ENCODE measurements around the gene IDNK. TPM values are rescaled to one million over a fixed set of nuclear protein-coding genes. Genes with fewer than 3 reads are reported as not detected.

The IDNK gene
- 10 to 100 TPM in 2 of 4 donors, 1 to 10 TPM in 2; 7.4 to 17.2 (median 9.4) TPM for total RNA-seq

DNA sequence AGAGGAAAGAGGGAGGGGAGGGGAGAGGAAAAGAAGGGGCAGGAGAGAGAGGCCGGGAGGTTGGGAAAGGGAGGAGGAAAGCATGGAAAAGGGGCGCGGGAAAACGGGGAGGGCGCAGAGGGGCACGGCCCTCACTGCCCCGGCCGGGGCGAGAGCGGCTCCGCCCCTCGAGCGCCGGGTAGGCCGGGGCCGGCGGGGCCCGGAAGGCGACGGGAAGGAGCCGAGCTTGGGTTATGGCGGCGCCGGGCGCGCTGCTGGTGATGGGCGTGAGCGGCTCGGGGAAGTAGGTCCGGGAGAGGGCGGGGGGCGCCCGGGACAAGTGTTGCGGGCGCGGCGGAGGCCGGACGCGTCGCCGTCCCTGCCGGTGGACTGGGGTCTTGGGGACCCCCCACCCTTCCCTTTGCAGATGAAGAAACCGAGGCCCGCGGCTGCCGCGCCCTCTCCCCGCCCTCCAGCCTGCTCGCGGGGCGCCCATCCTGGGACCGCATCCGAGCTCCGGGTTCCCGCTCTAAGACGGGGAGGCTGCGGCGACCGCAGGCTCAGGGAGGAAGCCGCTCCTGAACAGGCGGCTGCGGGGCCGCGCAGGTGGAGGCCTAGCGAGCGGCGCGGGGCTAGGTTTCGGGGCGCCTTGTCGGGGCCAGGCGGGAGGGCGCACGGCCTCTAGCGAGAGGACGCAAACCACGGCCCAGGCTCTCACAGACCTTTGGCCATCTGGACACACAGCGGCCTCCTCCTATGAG lies at the start of gene IDNK:
Gene IDNK (plus strand): TSS at position 205 of the 740 bp plus-strand sequence. CDS start 29 bp downstream, at position 234.
- peak in 1 of 2 donors; percentile 53 for TF ChIP-seq POLR2A (IDR thresholded peaks at IDR 0.05)
- TF ChIP-seq, protein P1, sequence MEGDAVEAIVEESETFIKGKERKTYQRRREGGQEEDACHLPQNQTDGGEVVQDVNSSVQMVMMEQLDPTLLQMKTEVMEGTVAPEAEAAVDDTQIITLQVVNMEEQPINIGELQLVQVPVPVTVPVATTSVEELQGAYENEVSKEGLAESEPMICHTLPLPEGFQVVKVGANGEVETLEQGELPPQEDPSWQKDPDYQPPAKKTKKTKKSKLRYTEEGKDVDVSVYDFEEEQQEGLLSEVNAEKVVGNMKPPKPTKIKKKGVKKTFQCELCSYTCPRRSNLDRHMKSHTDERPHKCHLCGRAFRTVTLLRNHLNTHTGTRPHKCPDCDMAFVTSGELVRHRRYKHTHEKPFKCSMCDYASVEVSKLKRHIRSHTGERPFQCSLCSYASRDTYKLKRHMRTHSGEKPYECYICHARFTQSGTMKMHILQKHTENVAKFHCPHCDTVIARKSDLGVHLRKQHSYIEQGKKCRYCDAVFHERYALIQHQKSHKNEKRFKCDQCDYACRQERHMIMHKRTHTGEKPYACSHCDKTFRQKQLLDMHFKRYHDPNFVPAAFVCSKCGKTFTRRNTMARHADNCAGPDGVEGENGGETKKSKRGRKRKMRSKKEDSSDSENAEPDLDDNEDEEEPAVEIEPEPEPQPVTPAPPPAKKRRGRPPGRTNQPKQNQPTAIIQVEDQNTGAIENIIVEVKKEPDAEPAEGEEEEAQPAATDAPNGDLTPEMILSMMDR (IDR thresholded peaks at IDR 0.05), result no peak
- H3K9me3 ChIP-seq, result no peaks in the 10 kb centered on the region
- peaks cover 7% of the 10 kb centered on the region in 2 donors for H3K4me1 ChIP-seq
- no peaks in the 10 kb centered on the region for H3K36me3 ChIP-seq
- H3K4me3 ChIP-seq (replicated peaks in 1 of 3), result peak within 1 kb of the TSS; percentile 22 to 67 (median 62)
- intact Hi-C loops (cut with DNase I), result loop anchor here (5.0 to 10.0 kb wide), 2 partner anchors 82 to 289 kb away; partner anchors contain the start of gene UBQLN1
- peak; percentile 31 to 53 for DNase-seq
- no peaks in the 10 kb centered on the region for H3K27me3 ChIP-seq
- 0 to 1% methylated on average over 28 to 42 of the region's 79 CpGs for WGBS, 2 donors
- peak within 1 kb of the TSS; percentile 69 to 88 (median 86) for H3K27ac ChIP-seq

DNA sequence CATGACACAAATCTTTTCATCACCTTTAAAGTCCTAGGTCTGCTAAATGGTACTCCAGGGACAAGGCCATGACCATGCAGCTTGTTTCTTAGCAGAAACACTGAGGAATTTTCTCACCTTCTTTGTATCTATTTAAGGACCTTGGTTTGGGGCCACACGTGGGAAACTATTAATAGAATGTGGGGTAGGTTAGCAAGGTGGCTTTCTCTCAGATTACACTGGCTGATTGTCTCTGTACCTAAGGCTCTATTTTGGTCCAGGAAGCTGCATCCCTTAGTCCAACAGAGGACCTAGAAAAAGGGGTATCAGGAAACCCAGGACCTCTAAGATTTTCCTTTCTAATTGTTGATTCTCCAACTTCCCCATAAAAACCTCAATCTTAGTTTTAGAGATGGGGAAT lies 48.5 kb upstream of the IDNK start:
- Histone ChIP-seq H3K4me3 (replicated peaks in 1 of 3) (no peak overlapping the region), H3K4me1 (no peaks in the 10 kb centered on the region), H3K27me3 (no peaks in the 10 kb centered on the region), H3K27ac (no peak overlapping the region), H3K9me3 (no peaks in the 10 kb centered on the region), H3K36me3 (no peaks in the 10 kb centered on the region)
- no peak for DNase-seq
- 77 to 89% methylated on average over 1 of the region's 1 CpG for WGBS, 2 donors
- TF ChIP-seq POLR2A (IDR thresholded peaks at IDR 0.05), result no peak
- TF ChIP-seq, protein P1 (IDR thresholded peaks at IDR 0.05), result no peak
- intact Hi-C loops (cut with DNase I), result no loop called here

DNA sequence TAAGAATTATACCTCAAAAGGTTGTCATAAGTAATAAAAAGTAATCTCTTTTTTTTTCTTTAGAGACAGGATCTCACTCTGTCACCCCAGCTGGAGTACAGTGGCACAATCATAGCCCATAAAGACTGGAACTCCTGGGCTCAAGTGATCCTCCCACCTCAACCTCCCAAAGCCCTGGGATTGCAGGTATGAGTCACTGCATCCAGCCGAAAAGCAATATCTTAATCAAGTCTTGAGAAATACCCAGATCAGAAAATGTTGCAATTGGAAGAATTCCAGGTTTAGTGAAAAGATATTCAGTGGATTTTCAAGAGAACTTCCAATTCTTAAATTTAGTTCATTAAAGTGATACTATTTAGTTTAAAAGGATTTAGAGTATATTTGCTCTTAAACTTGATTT lies 40.9 kb upstream of the IDNK start:
- Histone ChIP-seq H3K4me1 (no peaks in the 10 kb centered on the region), H3K36me3 (no peaks in the 10 kb centered on the region), H3K9me3 (no peaks in the 10 kb centered on the region), H3K4me3 (replicated peaks in 1 of 3) (no peak overlapping the region), H3K27me3 (no peaks in the 10 kb centered on the region), H3K27ac (no peak overlapping the region)
- 74 to 86% methylated on average over 1 of the region's 1 CpG for WGBS, 2 donors
- DNase-seq, result no peak
- intact Hi-C loops (cut with DNase I), result no loop called here
- TF ChIP-seq POLR2A (IDR thresholded peaks at IDR 0.05), result no peak
- TF ChIP-seq, protein P1 (IDR thresholded peaks at IDR 0.05), result no peak

DNA sequence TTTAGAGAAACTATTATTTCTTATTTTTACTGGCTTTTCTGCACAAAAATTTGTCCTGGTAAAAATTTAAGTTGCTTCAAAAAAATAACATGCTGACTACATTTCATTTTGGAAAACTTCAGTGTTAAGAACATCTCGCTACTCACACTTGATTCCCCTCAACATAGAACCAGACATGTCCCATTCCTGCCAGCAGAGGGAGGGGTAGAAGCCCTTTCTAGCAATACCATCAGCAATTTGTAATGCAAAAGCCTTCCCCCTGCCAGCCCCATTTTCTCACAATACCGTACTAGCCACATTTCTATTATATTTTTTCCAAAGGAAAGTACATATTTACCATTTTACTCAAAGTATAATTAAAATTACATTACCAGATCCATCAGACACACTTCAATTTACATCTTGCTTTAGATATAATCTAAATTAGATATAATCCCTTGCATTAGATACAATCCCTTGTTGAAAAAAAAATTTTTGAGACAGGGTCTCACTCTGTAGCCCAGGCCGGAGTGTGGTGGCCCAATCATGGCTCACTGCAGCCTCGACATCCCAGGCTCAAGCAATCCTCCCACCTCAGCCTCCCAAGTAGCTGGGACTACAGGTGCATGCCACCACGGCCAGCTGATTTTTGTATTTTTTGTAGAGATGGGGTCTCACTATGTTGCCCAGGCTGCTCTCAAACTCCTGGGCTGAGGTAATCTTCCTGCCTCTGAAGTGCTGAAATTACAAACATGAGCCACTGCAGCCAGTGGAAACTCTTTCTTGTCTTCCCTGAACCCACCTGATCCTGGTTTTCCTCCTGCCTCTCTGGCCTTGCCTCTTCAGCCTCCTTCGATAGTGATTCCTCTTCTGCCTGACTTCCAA lies 39.6 kb upstream of the IDNK start:
- H3K4me1 ChIP-seq, result no peaks in the 10 kb centered on the region
- peak; percentile 72 to 81 for DNase-seq
- no peaks in the 10 kb centered on the region for H3K9me3 ChIP-seq
- H3K27ac ChIP-seq, result no peak overlapping the region
- no peak overlapping the region for H3K4me3 ChIP-seq (replicated peaks in 1 of 3)
- no peaks in the 10 kb centered on the region for H3K36me3 ChIP-seq
- WGBS, 2 donors, result 70 to 71% methylated on average over 6 of the region's 6 CpGs
- H3K27me3 ChIP-seq, result no peaks in the 10 kb centered on the region
- TF ChIP-seq POLR2A (IDR thresholded peaks at IDR 0.05), result no peak
- TF ChIP-seq, protein P1 (IDR thresholded peaks at IDR 0.05), result peak; percentile 32 to 92 (median 76)
- intact Hi-C loops (cut with DNase I), result no loop called here
